Inflammatory macrophage treated with lipopolysaccharide for 4 hours (primary cell): Measurements from ENCODE around the gene PARP6.
A peak's percentile ranks its signal among the peaks of the same experiment; 100 is the strongest.

Experiments used
- DNase-seq: peaks from one replicate; pipeline ENCODE4 v3.0.0-alpha.2; 2020

The PARP6 gene

GRCh38 chr15:72230197-72231065 is 41.9 kb downstream of the PARP6 start:
- DNase-seq, result peak; percentile 92

- no peak for DNase-seq
These were observed 42.5 kb downstream of the PARP6 start for GRCh38 chr15:72229947-72230196.

DNA sequence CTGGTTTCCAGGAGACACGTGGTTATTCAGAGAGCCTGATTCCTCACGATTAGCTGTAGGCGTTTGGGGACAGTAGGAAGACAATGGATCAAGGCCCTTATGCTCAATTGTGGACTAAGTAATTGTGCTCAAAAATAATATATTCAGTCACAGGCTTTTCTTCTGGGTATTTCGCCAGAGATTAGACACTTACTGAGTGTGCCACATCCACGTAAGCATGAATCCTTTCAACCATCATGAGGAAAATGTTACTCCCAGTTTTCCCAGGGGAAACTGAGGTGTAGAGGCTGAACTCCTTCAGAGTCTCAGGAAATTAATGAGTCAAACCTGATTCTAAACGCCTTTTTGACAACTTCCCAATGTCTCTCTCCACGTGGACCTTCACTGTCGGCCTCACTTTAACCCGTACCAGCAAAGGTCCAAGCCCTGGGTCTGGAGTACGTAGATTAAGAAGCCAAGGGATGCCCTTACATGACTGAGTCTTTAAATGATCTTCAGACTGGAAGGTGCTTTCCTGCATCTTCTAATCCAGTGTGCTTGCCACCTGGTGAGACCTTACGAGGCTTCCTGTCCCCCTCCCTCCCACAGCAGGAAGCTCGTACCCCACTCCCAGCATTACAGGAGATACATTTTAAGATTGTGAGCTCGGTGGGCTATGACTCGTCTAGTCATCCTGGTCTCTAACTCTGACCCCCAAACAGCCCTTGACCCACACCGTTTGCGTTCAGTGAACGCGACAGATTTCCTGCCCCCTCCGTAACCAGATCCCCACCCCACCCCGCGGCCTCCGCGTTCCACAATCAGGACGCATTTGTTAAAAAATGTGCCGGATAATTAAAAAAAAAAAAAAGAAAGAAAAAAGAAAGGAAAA is 43.0 kb downstream of the PARP6 start:
- peak; percentile 64 for DNase-seq

- peak; percentile 95 for DNase-seq
These were observed 44.6 kb downstream of the PARP6 start for GRCh38 chr15:72227720-72228119.

DNA sequence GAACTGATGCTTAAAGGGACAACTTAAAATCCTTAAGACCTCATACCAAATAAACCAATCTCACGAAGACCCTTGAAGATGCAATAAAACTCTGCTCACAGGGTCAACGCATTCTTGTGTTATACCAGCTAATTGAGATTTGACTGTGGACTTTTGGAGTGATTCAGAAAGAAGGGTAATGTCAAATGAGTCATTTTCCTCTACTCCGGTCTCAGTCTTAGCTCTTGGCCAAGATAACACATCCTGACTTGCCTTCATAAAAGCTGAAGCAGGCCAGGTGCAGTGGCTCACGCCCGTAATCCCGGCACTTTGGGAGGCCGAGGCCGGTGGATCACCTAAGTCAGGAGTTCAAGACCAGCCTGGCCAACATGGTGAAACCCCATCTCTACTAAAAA is 45.2 kb downstream of the PARP6 start:
- peak; percentile 80 for DNase-seq

DNA sequence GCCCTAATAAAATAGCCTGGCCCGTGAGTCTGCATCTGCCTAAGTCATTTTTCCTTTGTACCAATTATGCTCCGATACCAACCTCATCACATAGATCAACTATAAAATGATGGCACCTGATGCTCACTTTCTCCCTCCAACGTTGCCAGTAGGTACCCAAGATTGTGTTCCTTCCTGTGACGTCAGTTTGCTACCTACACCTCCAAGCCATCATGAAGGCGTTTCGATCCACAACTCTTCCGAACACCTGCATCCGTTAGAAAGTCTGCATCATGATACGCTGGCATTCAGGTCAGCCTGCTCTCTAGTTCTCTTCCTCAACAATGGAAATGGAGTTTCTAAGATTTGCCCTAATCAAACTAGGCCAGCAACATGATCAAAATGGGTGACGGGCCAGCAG is 49.1 kb downstream of the PARP6 start:
- DNase-seq, result no peak

GRCh38 chr15:72222393-72222792 is 50.0 kb downstream of the PARP6 start:
- peak; percentile 58 for DNase-seq

GRCh38 chr15:72220687-72221086 is 51.7 kb downstream of the PARP6 start:
- no peak for DNase-seq

DNA sequence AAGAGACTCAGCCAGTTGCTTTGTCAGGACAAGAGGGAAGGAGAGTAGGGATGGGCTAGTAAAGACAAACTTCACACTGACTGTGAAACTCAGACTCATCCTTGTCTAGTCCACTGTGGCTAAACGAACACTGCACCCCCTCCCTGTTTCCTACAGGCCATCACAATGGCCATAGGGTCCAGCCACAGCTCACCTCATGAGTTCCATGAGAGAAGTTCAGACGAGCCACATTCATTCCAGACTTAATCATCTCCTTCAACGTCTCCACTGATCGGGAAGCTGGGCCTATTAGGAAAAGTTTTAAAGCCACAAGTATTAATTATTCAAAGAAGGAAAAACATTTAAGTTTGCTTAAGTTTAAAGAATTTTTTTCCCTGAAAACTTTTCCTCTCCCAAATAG is 55.1 kb downstream of the PARP6 start:
- no peak for DNase-seq

DNA sequence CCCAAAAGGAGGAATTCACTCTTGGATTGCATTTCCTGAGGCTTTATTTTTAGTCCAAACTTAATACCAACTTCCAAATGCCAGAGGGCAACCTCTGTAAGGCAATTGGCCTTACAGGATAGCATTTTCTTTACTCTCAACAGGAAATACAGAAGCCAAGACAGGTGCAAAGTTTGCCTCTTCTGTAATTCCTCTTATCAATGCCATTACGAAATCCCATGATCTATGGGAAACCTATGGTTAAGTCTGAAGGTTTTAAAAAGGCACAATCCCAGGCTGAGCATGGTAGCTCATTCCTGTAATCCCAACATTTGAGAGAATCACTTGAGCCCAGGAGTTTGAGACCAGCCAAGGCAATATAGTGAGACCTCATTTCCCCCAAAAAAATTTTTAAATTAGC is 56.3 kb downstream of the PARP6 start:
- DNase-seq, result no peak

GRCh38 chr15:72207558-72208085 is 64.7 kb downstream of the PARP6 start:
- DNase-seq, result no peak

- DNase-seq, result no peak
These were observed 65.7 kb downstream of the PARP6 start for GRCh38 chr15:72206677-72207000.

DNA sequence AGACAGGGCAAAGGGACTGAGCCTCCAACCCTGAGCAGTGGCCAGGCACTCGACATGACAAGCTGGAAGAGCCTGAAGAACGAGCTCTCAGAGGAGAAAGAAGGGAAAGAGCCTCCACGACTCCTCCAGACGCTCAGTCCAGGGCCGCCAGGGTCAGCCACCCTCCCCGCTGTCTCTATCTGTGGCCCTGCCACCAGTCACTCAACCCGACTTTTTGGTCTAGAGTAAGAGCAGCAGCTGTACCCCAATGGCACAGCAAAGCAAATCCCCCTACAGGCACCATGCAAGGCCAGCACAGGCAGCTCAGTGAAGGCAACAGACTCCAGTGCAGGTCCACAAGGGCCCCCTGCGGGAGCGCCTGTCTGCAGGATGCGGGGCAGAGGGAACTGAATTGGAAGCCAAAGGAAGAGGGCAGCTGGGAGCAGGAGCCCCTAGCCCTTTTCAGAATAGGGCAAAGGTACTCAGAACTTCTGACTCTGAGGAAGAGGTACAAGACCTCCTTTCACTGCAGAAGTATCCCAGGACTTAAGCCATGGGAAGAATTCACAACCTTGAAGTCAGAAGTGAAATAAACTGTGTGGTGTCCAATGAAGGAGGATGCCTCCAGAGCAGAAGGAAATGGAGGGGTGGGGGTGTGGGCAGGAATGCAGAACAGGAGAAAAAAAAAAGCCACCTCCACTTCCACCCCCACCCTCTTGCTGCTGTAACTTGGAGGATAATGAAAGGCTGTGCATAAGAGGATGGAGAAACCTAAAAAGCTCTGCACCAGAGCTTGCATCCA is 66.3 kb downstream of the PARP6 start:
- DNase-seq, result no peak

DNA sequence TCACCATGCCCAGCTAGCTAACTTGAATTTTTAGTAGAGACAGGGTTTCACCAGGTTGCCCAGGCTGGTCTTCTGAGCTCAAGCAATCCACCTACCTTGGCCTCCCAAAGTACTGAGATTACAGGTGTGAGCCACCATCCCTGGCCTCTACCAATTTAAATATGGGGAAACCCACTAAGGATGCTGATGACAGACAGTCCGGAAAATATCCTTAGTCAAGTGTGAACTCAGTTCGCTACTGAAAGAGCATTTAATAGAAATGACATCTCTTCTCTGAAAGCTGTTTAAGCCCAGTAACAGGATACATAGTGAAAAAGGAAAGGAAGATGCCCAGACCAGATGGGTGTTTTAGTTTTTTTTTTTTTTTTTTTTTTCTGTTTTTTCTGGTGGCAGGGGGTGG is 67.1 kb downstream of the PARP6 start:
- no peak for DNase-seq

- no peak for DNase-seq
These were observed 68.9 kb downstream of the PARP6 start for GRCh38 chr15:72203507-72203837.

DNA sequence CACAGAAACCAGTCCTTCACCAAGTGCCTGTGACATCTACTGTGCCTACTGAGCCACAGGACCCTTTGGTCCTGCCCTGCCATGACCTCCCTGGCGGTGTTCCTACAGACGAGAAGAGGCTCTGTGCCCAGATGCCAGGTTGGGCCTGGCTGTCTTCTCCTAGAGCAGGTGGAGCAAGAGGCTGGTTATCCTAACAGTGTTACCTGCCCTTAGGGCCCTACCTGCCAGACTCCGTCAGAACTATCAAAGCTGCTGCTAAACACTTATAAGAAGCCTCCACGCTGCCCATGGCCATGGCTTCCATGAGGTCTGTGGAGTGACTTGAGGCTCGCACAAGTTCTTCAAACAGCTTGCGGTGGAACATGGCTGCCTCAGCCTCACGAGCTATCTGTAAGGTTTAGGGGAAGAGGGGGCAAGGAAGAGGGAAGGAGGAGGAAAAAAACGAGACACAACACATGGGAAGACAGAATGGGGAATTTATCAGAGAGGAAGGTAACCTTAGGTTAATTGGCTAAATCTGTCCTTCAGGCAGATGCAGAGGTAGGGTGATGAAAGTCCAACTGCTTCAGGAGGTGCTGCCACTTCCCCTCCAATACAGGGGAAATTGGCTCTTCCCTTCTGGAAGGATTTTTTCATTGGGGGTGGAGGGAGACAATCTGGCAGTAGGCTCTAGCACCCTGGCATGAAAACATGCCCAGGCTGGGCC is 69.4 kb downstream of the PARP6 start:
- no peak for DNase-seq

DNA sequence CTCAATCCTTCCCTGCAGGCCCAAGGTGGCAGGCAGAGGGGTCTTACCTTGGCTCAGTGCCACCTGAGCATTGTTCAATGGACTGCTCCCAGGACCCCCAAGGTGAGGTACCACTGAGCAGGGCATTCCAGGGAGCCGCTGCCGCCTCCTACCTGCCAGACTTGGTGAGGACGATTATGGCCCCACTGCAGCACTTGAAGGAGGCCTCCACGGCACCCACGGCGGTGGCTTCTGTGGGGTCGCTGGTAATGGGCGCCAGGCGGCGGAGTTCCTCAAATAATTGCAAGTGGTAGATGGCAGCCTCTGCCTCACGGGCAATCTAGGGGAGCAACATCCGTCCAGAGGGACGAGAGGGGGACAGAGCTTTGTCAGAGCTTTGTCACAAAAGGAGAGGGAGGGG is 70.1 kb downstream of the PARP6 start:
- no peak for DNase-seq

GRCh38 chr15:72201391-72201921 is 70.9 kb downstream of the PARP6 start:
- DNase-seq, result no peak

- DNase-seq, result peak; percentile 13
These were observed 71.7 kb downstream of the PARP6 start for GRCh38 chr15:72200395-72201237.

DNA sequence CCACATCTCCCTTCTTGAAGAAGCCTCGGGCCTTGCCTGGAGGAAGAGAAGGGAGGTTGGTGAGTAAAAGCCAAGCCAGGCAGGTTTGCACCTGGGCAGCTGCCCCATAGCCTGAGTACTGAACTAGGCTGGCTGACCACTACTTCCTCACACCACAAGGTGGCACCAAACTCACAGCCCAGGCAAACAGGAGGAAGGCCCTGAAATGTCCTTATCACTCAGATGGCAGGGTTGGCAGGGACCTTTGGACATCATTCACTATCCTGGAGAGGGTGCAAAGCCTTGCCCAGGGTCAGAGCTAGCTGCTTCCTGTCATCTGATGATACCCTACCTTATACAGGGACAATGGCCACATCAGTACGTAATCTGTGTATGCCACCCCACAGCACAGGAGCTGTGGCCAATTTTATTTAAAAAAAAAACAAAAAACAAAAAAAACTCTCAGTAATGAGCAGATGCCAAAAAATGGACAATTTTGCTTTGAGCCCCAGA is 72.6 kb downstream of the PARP6 start:
- peak; percentile 48 for DNase-seq

- DNase-seq, result no peak
These were observed 73.2 kb downstream of the PARP6 start for GRCh38 chr15:72199205-72199515.
